T-helper 1 cell treated with Interleukin-12 subunit alpha and Interleukin-12 subunit beta and Interleukin-4 antibody, amounts not matched to agents 30 μg/mL and 1 μg/mL, for 36 hours (primary cell): Measurements from ENCODE around the gene TMEM52B.
"Not testable (repeated sequence)": the region's sequence is repeated elsewhere in the genome, so short reads cannot be mapped to it uniquely, and the experiment has no call there.

Source experiments
- H3K27ac Mint-ChIP-seq: one replicate; pipeline ENCODE4 v1.8.0; 2021; ENCODE audit warnings: mild to moderate bottlenecking, mixed read lengths
- H3K27me3 Mint-ChIP-seq: one replicate; pipeline ENCODE4 v1.8.0; 2021; ENCODE audit warnings: low read depth, mixed read lengths
- H3K36me3 Mint-ChIP-seq: one replicate; pipeline ENCODE4 v1.8.0; 2021; ENCODE audit warnings: low read depth, mixed read lengths
- H3K4me1 Mint-ChIP-seq: one replicate; pipeline ENCODE4 v1.8.0; 2021; ENCODE audit warnings: low read depth, mixed read lengths
- H3K4me3 Mint-ChIP-seq: one replicate; pipeline ENCODE4 v1.8.0; 2021; ENCODE audit warnings: mild to moderate bottlenecking, moderate library complexity, mixed read lengths
- H3K9me3 Mint-ChIP-seq: one replicate; pipeline ENCODE4 v1.8.0; 2021; ENCODE audit warnings: mixed read lengths

The TMEM52B gene

DNA sequence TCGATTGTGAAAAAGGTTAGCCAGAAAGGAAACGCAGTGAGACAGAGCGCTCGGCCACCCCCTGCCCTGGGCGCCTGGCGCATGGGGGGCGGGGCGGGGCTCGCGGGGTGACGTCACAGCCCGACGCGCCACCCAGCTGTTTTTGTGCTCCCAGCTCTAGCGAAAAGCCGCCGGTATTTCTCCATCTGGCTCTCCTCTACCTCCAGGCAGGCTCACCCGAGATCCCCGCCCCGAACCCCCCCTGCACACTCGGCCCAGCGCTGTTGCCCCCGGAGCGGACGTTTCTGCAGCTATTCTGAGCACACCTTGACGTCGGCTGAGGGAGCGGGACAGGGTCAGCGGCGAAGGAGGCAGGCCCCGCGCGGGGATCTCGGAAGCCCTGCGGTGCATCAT, 33.9 kb downstream of the TMEM52B start, which contains the start of gene GABARAPL1:
Gene GABARAPL1, plus strand, starts transcription at position 139 of the 393 bp plus-strand sequence. Its CDS starts 253 bp downstream, at position 392.
- H3K4me1 Mint-ChIP-seq: peaks cover 27% of the 10 kb centered on the region
- H3K36me3 Mint-ChIP-seq: no peaks in the 10 kb centered on the region
- H3K27ac Mint-ChIP-seq: peak within 1 kb of the TSS; percentile 92
- peak within 1 kb of the TSS; percentile 93 for H3K4me3 Mint-ChIP-seq
- H3K9me3 Mint-ChIP-seq: no peaks in the 10 kb centered on the region
- H3K27me3 Mint-ChIP-seq: peaks cover 23% of the 10 kb centered on the region

DNA sequence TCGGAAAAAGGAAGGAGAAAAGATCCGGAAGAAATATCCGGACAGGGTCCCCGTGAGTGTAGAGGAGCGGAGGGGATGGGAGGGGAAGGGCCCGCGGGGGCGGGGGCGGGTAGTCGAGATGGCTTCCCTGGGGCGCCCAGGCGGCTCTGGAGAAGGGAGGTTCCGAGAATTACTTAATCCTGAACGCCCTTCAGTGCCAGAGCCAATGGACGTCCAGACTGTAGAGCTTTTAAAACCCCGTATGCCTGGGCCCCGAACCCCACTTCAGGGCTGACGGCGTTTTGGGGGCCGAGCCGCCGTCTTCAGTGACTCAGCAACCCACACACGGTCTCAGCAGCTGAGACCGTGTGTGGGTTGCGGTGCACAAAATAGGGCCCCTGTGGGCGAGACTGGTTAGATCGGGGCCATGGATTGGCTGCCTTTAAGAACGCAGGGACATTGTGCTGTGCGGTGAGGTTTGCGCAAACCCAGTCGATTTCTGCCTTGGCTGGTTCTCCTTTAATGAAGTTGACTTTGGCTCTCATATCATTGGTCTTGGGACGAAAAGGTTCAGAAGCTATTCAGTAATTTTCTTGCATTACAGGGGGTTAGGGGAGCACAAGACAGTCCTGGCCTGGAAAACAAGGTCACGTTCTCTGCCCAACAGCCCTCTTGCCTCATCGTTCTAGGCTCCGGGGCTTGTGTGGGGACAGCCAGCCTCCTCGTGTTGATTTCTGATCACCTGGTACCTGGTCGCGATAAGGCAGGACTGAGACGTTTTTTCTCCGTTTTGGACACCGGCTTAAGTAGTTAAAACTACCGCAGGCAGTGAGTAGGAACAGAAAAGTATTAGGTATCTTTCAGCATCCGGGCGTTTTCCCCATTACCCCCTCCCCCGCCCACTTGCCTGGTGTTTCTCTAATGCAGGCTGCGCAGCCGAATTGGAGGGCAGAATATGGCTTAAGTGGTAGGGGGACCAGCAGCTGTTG, 34.6 kb downstream of the TMEM52B start:
- Mint-ChIP-seq H3K27ac (peak overlapping the region; percentile 91), H3K4me1 (peaks cover 27% of the 10 kb centered on the region), H3K27me3 (peaks cover 18% of the 10 kb centered on the region), H3K36me3 (no peaks in the 10 kb centered on the region), H3K4me3 (peak overlapping the region; percentile 93), H3K9me3 (no peaks in the 10 kb centered on the region)

DNA sequence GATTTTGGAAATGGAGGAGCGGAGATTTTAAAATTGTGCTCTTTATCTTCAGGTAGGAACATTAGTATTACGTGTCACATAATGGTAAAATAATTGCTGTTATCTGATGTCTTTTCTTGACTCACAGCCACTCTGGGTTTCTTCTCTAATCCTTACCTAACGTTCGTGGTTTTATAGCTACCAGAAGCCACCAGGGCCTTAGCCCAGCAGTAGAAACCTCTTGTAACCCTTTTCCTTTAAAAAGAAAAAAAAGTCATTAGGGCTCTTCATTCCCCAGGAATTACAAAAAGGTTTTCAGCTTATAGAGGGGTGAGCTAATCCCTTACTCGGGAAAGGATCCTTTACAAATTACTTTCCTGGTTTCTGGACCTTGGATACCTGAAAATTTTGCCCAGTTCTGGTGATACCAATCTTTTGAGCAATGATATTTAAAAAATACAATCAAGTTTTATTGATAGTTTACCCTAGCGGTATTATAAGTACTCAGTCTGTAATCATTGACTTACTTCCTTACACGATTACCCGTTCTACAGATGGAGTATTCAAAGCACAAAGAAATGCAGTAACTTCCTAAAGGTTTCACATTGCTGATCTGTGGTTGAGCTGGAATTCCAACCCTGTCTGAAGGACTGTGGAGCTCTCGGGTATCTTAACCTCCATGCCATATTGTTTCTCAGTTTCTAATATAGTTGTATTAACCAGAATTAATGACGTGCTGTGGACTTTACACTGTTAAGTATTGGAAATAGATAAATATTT, 35.5 kb downstream of the TMEM52B start:
- Mint-ChIP-seq H3K36me3 (no peaks in the 10 kb centered on the region), H3K27ac (peak overlapping the region; percentile 89), H3K4me3 (peak overlapping the region; percentile 93), H3K27me3 (peaks cover 18% of the 10 kb centered on the region), H3K4me1 (peaks cover 27% of the 10 kb centered on the region), H3K9me3 (no peaks in the 10 kb centered on the region)

DNA sequence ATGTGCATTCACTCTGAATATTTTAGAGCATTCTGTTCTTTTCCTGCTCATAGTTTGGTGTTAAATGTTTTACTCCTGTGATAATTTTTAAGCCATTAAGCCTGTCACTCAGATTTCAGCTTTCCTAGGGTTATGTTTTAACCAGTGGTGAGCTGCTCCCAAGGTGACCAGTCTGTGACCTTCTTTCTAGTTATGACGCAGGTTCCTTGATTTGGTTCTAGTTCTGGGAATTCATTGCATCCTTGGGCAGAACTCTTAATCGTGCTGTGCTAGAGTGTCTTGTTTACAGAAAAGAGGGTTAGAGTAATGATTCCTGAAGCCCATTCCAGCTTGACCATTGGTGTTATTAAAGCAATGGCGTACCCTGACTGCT, 36.0 kb downstream of the TMEM52B start:
- Mint-ChIP-seq H3K27me3 (peaks cover 18% of the 10 kb centered on the region), H3K4me3 (peak overlapping the region; percentile 93), H3K27ac (no peak overlapping the region), H3K36me3 (no peaks in the 10 kb centered on the region), H3K9me3 (no peaks in the 10 kb centered on the region), H3K4me1 (peaks cover 27% of the 10 kb centered on the region)

DNA sequence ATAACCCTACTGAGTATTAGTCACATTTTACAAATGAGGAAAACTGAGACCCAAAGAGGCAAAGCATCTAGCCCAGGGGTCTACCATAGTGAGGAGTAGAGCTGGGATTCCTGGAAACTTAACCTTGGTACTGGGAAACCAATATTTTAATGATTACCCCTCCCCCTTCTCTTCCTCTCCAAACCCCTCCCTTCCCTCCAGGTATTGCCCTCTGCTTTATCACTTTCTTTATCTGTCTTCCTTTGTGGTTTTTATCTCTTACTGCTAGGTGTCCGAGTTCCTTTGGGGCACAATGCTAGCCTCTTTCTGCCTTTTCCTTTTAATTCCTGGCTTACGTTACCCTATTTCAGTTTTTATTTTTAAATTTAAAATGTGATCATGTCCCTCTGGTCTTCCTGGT, 36.6 kb downstream of the TMEM52B start:
- Mint-ChIP-seq H3K4me1 (peaks cover 27% of the 10 kb centered on the region), H3K27me3 (peaks cover 18% of the 10 kb centered on the region), H3K36me3 (peaks cover 2% of the 10 kb centered on the region), H3K27ac (no peak overlapping the region), H3K9me3 (no peaks in the 10 kb centered on the region), H3K4me3 (peak overlapping the region; percentile 32)

DNA sequence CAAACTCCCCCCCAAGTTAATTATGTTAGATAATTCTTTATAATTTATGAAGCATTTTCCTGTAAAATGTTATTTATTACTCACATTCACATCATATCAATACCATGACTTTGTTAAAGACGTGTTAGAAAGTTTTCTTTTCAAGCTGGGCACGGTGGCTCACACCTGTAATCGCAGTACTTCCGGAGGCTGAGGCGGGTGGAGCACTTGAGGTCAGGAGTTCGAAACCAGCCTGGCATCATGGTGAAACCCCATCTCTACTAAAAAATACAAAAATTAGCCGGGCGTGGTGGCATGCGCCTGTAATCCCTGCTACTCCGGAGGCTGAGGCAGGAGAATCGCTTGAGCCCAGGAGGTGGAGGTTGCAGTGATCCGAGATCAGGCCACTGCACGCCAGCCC, 37.1 kb downstream of the TMEM52B start:
- not testable (repeated sequence) for H3K4me3 Mint-ChIP-seq, H3K27ac Mint-ChIP-seq, H3K36me3 Mint-ChIP-seq, H3K9me3 Mint-ChIP-seq
- Mint-ChIP-seq H3K4me1 (peaks cover 27% of the 10 kb centered on the region), H3K27me3 (peaks cover 18% of the 10 kb centered on the region)

DNA sequence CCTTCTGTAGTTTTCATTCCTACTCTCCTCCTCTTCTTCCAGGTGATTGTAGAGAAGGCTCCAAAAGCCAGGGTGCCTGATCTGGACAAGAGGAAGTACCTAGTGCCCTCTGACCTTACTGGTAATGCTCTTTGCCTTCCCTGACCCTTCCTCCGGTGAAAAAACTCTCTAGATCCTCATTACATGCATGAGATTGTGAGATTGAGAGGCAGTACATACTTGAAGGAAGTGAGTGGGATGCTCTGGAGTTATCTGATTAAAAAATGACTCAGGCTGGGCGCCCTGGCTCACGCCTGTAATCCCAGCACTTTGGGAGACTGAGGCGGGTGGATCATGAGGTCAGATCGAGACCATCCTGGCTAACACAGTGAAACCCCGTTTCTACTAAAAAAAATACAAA, 39.2 kb downstream of the TMEM52B start:
- no peaks in the 10 kb centered on the region for H3K9me3 Mint-ChIP-seq
- H3K27me3 Mint-ChIP-seq: peaks cover 18% of the 10 kb centered on the region
- H3K27ac Mint-ChIP-seq: no peak overlapping the region
- no peak overlapping the region for H3K4me3 Mint-ChIP-seq
- H3K36me3 Mint-ChIP-seq: peaks cover 23% of the 10 kb centered on the region
- peaks cover 20% of the 10 kb centered on the region for H3K4me1 Mint-ChIP-seq

DNA sequence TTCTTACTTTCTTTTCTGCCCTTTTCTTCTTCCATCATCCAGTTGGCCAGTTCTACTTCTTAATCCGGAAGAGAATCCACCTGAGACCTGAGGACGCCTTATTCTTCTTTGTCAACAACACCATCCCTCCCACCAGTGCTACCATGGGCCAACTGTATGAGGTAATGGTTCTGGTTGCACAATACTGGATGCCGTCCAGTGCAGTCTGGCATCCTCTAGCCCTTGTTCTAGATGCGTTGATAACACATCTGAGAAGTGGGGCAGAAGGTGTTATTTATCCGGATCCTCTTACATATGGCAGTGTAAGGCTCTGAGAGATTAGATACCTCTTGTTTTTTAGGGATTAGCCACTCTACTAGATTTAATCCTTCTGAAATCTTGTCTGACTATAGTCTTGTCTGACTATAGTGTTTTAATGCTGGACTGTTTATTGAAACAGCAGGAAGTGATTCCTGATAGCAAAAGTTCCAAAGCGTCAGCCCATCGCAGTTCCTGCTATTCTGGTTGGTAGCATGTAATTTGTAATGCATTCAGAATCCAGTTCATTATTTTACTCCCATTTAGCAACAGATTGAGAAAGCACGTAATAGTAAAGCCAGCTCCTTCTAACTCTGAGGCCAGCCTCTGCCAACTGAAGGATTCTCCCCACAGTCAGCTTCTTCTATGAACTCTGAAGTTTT, 41.7 kb downstream of the TMEM52B start:
- Mint-ChIP-seq H3K36me3 (peaks cover 30% of the 10 kb centered on the region), H3K4me1 (peaks cover under 1% of the 10 kb centered on the region), H3K27me3 (no peaks in the 10 kb centered on the region), H3K4me3 (no peak overlapping the region), H3K9me3 (no peaks in the 10 kb centered on the region), H3K27ac (no peak overlapping the region)

DNA sequence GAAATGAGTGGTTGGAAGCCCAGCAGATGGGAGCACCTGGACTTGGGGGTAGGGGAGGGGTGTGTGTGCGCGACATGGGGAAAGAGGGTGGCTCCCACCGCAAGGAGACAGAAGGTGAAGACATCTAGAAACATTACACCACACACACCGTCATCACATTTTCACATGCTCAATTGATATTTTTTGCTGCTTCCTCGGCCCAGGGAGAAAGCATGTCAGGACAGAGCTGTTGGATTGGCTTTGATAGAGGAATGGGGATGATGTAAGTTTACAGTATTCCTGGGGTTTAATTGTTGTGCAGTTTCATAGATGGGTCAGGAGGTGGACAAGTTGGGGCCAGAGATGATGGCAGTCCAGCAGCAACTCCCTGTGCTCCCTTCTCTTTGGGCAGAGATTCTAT, 43.0 kb downstream of the TMEM52B start:
- Mint-ChIP-seq H3K4me1 (no peaks in the 10 kb centered on the region), H3K27me3 (no peaks in the 10 kb centered on the region), H3K36me3 (peaks cover 30% of the 10 kb centered on the region), H3K27ac (no peak overlapping the region), H3K9me3 (no peaks in the 10 kb centered on the region), H3K4me3 (no peak overlapping the region)

DNA sequence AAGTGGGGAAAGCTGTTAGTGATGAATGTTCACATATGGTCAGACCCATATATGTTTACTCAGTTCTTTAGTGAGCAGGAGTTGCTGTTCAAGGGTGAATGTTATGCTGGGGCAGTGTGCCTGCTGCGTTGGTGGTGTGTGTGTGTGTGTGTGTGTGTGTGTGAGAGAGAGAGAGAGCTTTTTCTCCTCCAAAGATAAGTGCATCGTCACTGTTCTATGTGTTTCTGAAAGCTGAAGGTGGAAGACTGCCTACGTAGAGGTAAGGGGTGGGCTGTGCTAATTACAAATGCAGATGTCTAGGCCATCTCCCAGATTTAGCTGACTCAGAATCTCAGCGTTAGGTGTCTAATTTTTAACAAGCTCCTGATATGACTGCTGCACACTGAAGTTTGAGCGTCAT, 44.4 kb downstream of the TMEM52B start:
- peaks cover 4% of the 10 kb centered on the region for H3K4me1 Mint-ChIP-seq
- no peak overlapping the region for H3K27ac Mint-ChIP-seq
- no peak overlapping the region for H3K4me3 Mint-ChIP-seq
- H3K36me3 Mint-ChIP-seq: peaks cover 30% of the 10 kb centered on the region
- no peaks in the 10 kb centered on the region for H3K9me3 Mint-ChIP-seq
- H3K27me3 Mint-ChIP-seq: no peaks in the 10 kb centered on the region

DNA sequence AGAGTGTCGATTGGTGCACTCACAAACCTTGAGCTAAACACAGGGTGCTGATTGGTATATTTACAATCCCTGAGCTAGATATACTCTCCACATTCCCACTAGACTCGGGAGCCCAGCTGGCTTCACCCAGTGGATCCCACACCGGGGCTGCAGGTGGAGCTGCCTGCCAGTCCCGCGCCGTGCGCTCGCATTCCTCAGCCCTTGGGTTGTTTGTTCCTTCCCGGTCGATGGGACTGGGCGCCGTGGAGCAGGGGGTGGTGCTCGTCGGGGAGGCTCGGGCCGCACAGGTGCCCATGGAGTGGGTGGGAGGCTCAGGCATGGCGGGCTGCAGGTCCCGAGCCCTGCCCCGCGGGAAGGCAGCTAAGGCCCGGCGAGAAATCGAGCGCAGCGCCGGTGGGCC, 46.6 kb downstream of the TMEM52B start:
- H3K27ac Mint-ChIP-seq, H3K4me3 Mint-ChIP-seq, H3K4me1 Mint-ChIP-seq, H3K27me3 Mint-ChIP-seq, H3K9me3 Mint-ChIP-seq: not testable (repeated sequence)
- peaks cover 28% of the 10 kb centered on the region for H3K36me3 Mint-ChIP-seq

DNA sequence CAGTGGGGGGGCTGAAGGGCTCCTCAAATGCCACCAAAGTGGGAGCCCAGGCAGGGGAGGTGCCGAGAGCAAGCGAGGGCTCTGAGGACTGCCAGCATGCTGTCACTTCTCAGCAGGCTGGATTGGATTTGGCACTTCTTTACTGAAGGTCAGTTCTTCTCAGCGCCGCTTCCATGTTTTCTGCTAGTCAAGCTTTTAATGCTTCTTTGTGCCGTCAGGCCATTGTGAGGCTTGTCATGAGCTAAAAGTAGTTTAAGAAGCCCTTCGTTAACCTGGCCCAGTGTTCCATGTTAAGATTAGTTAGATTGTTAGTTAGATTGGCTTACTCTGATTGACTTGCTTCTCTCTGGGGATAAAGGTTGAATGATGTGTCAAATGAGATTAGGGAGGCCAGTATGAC, 47.3 kb downstream of the TMEM52B start:
- H3K4me1 Mint-ChIP-seq: peaks cover 4% of the 10 kb centered on the region
- peaks cover 22% of the 10 kb centered on the region for H3K36me3 Mint-ChIP-seq
- H3K27ac Mint-ChIP-seq: no peak overlapping the region
- H3K9me3 Mint-ChIP-seq: no peaks in the 10 kb centered on the region
- no peaks in the 10 kb centered on the region for H3K27me3 Mint-ChIP-seq
- no peak overlapping the region for H3K4me3 Mint-ChIP-seq

DNA sequence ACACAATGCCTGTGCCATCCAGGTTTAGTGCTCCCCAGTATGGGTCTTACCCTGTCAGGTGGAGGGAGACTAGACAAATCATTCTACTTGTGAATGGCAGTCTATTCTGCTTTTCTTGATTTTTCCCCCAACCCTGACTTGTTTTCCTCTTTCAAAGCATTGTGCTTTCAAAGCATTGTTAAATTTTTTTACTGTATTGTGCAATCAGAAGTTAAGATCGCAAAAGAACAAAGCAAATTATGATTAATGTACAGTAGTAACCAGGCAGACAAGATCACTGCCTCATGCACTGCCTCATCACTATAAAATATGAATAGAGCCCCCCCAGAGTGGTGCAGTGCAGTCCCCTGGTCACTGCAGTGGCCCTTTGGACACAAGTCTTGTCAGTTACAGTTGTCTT, 47.9 kb downstream of the TMEM52B start:
- H3K9me3 Mint-ChIP-seq: no peaks in the 10 kb centered on the region
- peaks cover 4% of the 10 kb centered on the region for H3K4me1 Mint-ChIP-seq

DNA sequence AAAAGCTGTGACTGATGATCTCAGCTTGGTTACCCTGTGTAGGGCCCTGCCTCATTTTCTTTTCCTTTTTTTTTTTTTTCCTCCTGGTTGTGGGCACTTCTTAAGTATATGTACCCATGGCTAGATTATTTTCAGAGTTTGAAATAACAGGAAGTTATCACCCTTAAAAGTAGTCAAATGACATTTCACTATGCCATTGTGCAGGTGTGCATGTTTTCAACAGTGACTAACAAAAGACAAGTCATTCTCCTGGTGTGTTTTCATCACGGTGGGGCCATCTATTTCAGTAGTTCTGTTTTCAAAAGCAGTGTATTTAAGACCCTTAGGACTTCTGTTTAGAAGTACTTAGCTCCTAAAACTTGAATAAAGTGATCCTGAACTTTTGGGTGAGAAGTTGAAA, 48.8 kb downstream of the TMEM52B start:
- H3K27me3 Mint-ChIP-seq: no peaks in the 10 kb centered on the region
- peaks cover 4% of the 10 kb centered on the region for H3K4me1 Mint-ChIP-seq
- H3K4me3 Mint-ChIP-seq: no peak overlapping the region
- H3K9me3 Mint-ChIP-seq: no peaks in the 10 kb centered on the region
- H3K27ac Mint-ChIP-seq: no peak overlapping the region
- H3K36me3 Mint-ChIP-seq: peaks cover 10% of the 10 kb centered on the region

More for the DNA sequence above, 47.9 kb downstream of the TMEM52B start:
- Mint-ChIP-seq H3K36me3 (peaks cover 17% of the 10 kb centered on the region), H3K27ac (no peak overlapping the region), H3K4me3 (no peak overlapping the region), H3K27me3 (no peaks in the 10 kb centered on the region)
